K562 treated with DMSO at 1 percent for 24 hours (cell line): Measurements from ENCODE around the gene CCDC85A. TPM values are rescaled to one million over a fixed set of nuclear protein-coding genes. Genes with fewer than 3 reads are reported as not detected.

Experiments
- total RNA-seq: library from RNA; unstranded; fragments of 300-600 nt; gene quantifications from 2 replicates; pipeline ENCODE4 v1.2.3, GENCODE V29; 2022; ENCODE audit warnings: low read depth; ENCODE audit not compliant: insufficient read depth

Gene CCDC85A
- 0.29 and 0.34 TPM in 2 replicates for total RNA-seq

GRCh38 chr2:56183643-56184499 is at the start of gene CCDC85A:
CCDC85A (plus strand) TSS chr2:56183990; CDS start chr2:56184625, 635 bp downstream.

